GM21737 (cell line): ENCODE results near the gene SPECC1L.

Experiments
- ATAC-seq: cut with Tn5 transposase; IDR thresholded peaks from one replicate; pipeline ENCODE4 v1.9.1; 2021; ENCODE audit warnings: mild to moderate bottlenecking, moderate library complexity; ENCODE audit not compliant: unreplicated experiment

SPECC1L gene

GRCh38 chr22:24394254-24394653 is 123.6 kb downstream of the SPECC1L start:
- no peak for ATAC-seq

- ATAC-seq, result no peak
Measured at GRCh38 chr22:24398409-24398808, 127.8 kb downstream of the SPECC1L start.

- no peak for ATAC-seq
Measured at GRCh38 chr22:24400034-24400725, 129.5 kb downstream of the SPECC1L start.

GRCh38 chr22:24400726-24401596 is 130.3 kb downstream of the SPECC1L start:
- no peak for ATAC-seq

- ATAC-seq, result no peak
Measured at GRCh38 chr22:24401931-24402367, 131.3 kb downstream of the SPECC1L start.

GRCh38 chr22:24402460-24403192 is 132.0 kb downstream of the SPECC1L start:
- no peak for ATAC-seq

GRCh38 chr22:24403346-24403745 is 132.7 kb downstream of the SPECC1L start:
- no peak for ATAC-seq

- no peak for ATAC-seq
Measured at GRCh38 chr22:24404561-24405275, 134.1 kb downstream of the SPECC1L start.

- ATAC-seq, result no peak
Measured at GRCh38 chr22:24405631-24406321, 135.1 kb downstream of the SPECC1L start.

- ATAC-seq, result no peak
Measured at GRCh38 chr22:24406322-24407277, 136.0 kb downstream of the SPECC1L start.

- ATAC-seq, result no peak
Measured at GRCh38 chr22:24407278-24407665, 136.6 kb downstream of the SPECC1L start.

GRCh38 chr22:24407884-24408283 is 137.3 kb downstream of the SPECC1L start:
- no peak for ATAC-seq

GRCh38 chr22:24408630-24409029 is 138.0 kb downstream of the SPECC1L start:
- ATAC-seq, result no peak

- ATAC-seq, result no peak
Measured at GRCh38 chr22:24409707-24410106, 139.1 kb downstream of the SPECC1L start.

- ATAC-seq, result no peak
Measured at GRCh38 chr22:24410110-24410856, 139.7 kb downstream of the SPECC1L start.

GRCh38 chr22:24411256-24412004 is 140.8 kb downstream of the SPECC1L start:
- no peak for ATAC-seq

GRCh38 chr22:24412274-24412673 is 141.6 kb downstream of the SPECC1L start:
- no peak for ATAC-seq

- ATAC-seq, result no peak
Measured at GRCh38 chr22:24413271-24413670, 142.6 kb downstream of the SPECC1L start.
